DOHH2 (cell line): Measurements from ENCODE around the gene BPIFB4.

ENCODE experiments used
- H3F3A ChIP-seq: fragments of 200-600 bp; sonication (generic), shearing (Covaris generic); 2 replicates; pipeline ENCODE4 v1.6.0; 2016; ENCODE audit warnings: antibody characterized with exemption, mild to moderate bottlenecking; ENCODE audit not compliant: control insufficient read depth, insufficient read depth
- H3K27ac ChIP-seq: fragments of 200-600 bp; sonication (generic); 2 replicates; pipeline ENCODE4 v1.5.1; 2014; ENCODE audit warnings: low read depth, mild to moderate bottlenecking, low read length, moderate library complexity
- H3K27me3 ChIP-seq: fragments of 200-600 bp; sonication (generic); 2 replicates; pipeline ENCODE4 v1.6.1; 2014; ENCODE audit warnings: mild to moderate bottlenecking, low read length, mixed read lengths; ENCODE audit not compliant: control insufficient read depth
- H3K36me3 ChIP-seq: fragments of 200-600 bp; sonication (generic); 2 replicates; pipeline ENCODE4 v1.6.1; 2014; ENCODE audit warnings: mild to moderate bottlenecking, low read length, moderate library complexity, mixed read lengths; ENCODE audit not compliant: control insufficient read depth
- H3K4me1 ChIP-seq: fragments of 200-600 bp; sonication (generic); 2 replicates; pipeline ENCODE4 v1.6.1; 2014; ENCODE audit warnings: mild to moderate bottlenecking, low read length, mixed read lengths; ENCODE audit not compliant: control insufficient read depth
- H3K4me2 ChIP-seq: fragments of 200-600 bp; sonication (generic); 2 replicates; pipeline ENCODE4 v1.6.0; 2014; ENCODE audit warnings: mild to moderate bottlenecking, low read length, moderate library complexity
- H3K4me3 ChIP-seq: fragments of 200-600 bp; sonication (generic); 2 replicates; pipeline ENCODE4 v1.5.1; 2014; ENCODE audit warnings: mild to moderate bottlenecking, low read length, mixed read lengths
- H3K79me2 ChIP-seq: fragments of 200-600 bp; sonication (generic); 2 replicates; pipeline ENCODE4 v1.6.1; 2014; ENCODE audit warnings: mild to moderate bottlenecking, low read length, mixed read lengths; ENCODE audit not compliant: control insufficient read depth
- H3K9me2 ChIP-seq: fragments of 200-600 bp; sonication (generic); replicated peaks from 2 replicates; pipeline ENCODE4 v1.6.1; 2014; ENCODE audit warnings: mild to moderate bottlenecking, low read length, mixed read lengths; ENCODE audit not compliant: control insufficient read depth
- H3K9me3 ChIP-seq: fragments of 200-600 bp; sonication (generic); 2 replicates; pipeline ENCODE4 v1.6.1; 2014; ENCODE audit warnings: antibody characterized with exemption, low read length, mixed read lengths; ENCODE audit not compliant: control insufficient read depth, insufficient read depth
- H4K20me1 ChIP-seq: fragments of 200-600 bp; sonication (generic); 2 replicates; pipeline ENCODE4 v1.6.0; 2014; ENCODE audit warnings: low read depth, mild to moderate bottlenecking, antibody characterized with exemption, low read length, moderate library complexity; ENCODE audit not compliant: control insufficient read depth, insufficient read depth
- EZH2phosphoT487 ChIP-seq: fragments of 200-600 bp; sonication (generic); IDR thresholded peaks from 2 replicates; pipeline ENCODE4 v1.6.1; 2017; ENCODE audit warnings: borderline replicate concordance, mild to moderate bottlenecking, antibody characterized with exemption, low read length, moderate library complexity, mixed read lengths
- TF ChIP-seq, protein P1 (sequence below): fragments of 200-600 bp; sonication (generic); IDR thresholded peaks from one replicate; pipeline ENCODE4 v1.5.1; 2014; ENCODE audit warnings: antibody characterized with exemption, mild to moderate bottlenecking, low read depth, low read length; ENCODE audit not compliant: poor library complexity, severe bottlenecking

Gene BPIFB4

DNA sequence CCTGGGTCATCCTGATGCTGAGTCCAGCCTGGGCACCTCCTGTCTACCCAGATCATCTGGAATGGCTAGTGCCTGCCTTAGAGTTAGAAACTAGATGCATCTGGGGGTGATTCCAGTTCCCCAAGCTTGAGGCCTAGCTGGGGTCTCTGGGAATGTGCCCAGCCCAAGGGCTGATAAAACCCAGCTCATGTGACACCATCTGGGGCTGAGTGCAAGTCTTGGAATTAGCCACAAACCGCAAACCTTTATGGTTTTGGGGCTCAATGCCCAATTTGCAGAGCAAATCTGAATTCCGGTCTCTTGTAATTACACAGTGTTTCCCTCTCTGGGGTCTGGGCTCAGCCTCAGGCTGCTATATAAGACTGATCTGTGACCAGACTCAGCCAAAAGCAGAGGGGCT is at the start of gene BPIFB4:
Gene BPIFB4, plus strand, starts transcription at position 385 of the 400 bp plus-strand sequence. CDS start 1,884 bp downstream, outside the sequence.
- Histone ChIP-seq H3K4me1 (no peaks in the 10 kb centered on the region), H3K4me3 (no peak within 1 kb of the TSS), H3K9me3 (no peaks in the 10 kb centered on the region), H3K4me2 (no peak within 1 kb of the TSS), H4K20me1 (no peaks in the 10 kb centered on the region), H3K79me2 (no peaks in the 10 kb centered on the region), H3K27me3 (no peaks in the 10 kb centered on the region; the same call in 1 of the 2 replicates), H3K36me3 (no peaks in the 10 kb centered on the region), H3K9me2 (no peaks in the 10 kb centered on the region), H3F3A (no peaks in the 10 kb centered on the region), H3K27ac (no peak within 1 kb of the TSS)
- TF ChIP-seq, protein P1, sequence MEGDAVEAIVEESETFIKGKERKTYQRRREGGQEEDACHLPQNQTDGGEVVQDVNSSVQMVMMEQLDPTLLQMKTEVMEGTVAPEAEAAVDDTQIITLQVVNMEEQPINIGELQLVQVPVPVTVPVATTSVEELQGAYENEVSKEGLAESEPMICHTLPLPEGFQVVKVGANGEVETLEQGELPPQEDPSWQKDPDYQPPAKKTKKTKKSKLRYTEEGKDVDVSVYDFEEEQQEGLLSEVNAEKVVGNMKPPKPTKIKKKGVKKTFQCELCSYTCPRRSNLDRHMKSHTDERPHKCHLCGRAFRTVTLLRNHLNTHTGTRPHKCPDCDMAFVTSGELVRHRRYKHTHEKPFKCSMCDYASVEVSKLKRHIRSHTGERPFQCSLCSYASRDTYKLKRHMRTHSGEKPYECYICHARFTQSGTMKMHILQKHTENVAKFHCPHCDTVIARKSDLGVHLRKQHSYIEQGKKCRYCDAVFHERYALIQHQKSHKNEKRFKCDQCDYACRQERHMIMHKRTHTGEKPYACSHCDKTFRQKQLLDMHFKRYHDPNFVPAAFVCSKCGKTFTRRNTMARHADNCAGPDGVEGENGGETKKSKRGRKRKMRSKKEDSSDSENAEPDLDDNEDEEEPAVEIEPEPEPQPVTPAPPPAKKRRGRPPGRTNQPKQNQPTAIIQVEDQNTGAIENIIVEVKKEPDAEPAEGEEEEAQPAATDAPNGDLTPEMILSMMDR = no peak
- TF ChIP-seq EZH2phosphoT487 = no peak

DNA sequence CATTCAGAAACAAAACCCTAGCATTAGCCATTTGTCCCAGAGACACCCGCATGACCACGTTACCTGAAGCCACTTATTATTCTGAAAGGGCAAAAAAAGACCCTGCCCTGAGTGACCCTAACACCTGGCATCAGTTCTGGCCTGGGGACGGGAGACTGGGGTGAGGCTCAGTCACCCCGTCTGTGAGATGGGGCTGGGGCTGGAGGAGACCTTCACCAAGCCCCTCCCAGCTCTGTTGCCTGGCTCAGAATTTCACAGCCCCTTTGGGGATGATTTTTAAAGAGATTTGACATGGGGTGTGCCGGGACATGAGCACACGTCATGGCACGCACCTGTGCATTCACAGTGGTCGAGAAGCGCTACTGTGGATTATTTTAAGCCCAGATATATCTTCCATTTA is 49.4 kb upstream of the BPIFB4 start:
- no peaks in the 10 kb centered on the region for H3K36me3 ChIP-seq
- no peaks in the 10 kb centered on the region for H3K27me3 ChIP-seq
- H4K20me1 ChIP-seq = no peaks in the 10 kb centered on the region
- no peak overlapping the region for H3K4me2 ChIP-seq
- H3K9me3 ChIP-seq = no peaks in the 10 kb centered on the region
- H3K79me2 ChIP-seq = no peaks in the 10 kb centered on the region
- H3F3A ChIP-seq = no peaks in the 10 kb centered on the region
- TF ChIP-seq, protein P1 = no peak
- no peak for TF ChIP-seq EZH2phosphoT487
- no peak overlapping the region for H3K4me3 ChIP-seq
- H3K27ac ChIP-seq = no peak overlapping the region
- H3K4me1 ChIP-seq = no peaks in the 10 kb centered on the region
- no peaks in the 10 kb centered on the region for H3K9me2 ChIP-seq

DNA sequence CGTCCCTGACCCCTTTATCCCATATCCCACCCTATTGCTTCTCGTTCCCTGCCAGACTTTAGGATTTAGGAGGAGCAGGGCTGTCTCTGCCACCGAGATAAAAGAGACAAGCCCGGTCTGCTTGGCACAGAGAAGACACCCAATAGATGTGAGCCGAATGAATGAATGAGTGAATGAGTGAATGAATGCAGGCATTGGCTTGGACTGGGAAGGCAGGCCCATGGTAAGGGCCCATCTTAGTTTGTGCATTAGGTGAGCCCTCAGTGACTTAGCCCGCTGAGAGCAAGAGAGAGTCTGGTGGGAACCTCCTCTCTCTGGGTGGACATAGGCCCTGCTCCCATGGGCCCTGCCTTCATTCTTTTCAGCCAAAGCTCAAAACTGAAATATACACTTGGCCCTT is 48.9 kb upstream of the BPIFB4 start:
- no peaks in the 10 kb centered on the region for H3K4me1 ChIP-seq
- no peak overlapping the region for H3K4me3 ChIP-seq
- no peaks in the 10 kb centered on the region for H3K9me3 ChIP-seq
- no peaks in the 10 kb centered on the region for H3K36me3 ChIP-seq
- no peaks in the 10 kb centered on the region for H3K27me3 ChIP-seq
- H3K4me2 ChIP-seq = no peak overlapping the region
- no peaks in the 10 kb centered on the region for H4K20me1 ChIP-seq
- TF ChIP-seq, protein P1 = no peak
- TF ChIP-seq EZH2phosphoT487 = no peak
- H3K9me2 ChIP-seq = no peaks in the 10 kb centered on the region
- no peak overlapping the region for H3K27ac ChIP-seq
- H3K79me2 ChIP-seq = no peaks in the 10 kb centered on the region
- H3F3A ChIP-seq = no peaks in the 10 kb centered on the region
